Lung microvascular endothelial cell (primary cell): Measurements from ENCODE around the gene EMC10. TPM values are rescaled to one million over a fixed set of nuclear protein-coding genes. Genes with fewer than 3 reads are reported as not detected.

Source experiments
- total RNA-seq: library from RNA; depleted of rRNA; stranded (reverse); fragments of >200 nt; gene quantifications from 2 replicates; pipeline ENCODE4 v1.2.1, GENCODE V29; 2014

EMC10 gene
- total RNA-seq, 1 donor from 2014 or later = 46.0 TPM

Other genes with a start within 250 kb of the EMC10 start
- gene KCNC3, start 147.1 kb upstream of the EMC10 start, total RNA-seq = 0.22 and 0.40 TPM in 2 replicates
- gene NAPSA, start 110.9 kb upstream of the EMC10 start, total RNA-seq = under 0.01 TPM in 1 of 2 replicates, not detected in the other
- 35.5 and 66.7 TPM in 2 replicates for gene NR1H2, start 100.0 kb upstream of the EMC10 start, total RNA-seq
- 38.1 and 39.5 TPM in 2 replicates for gene POLD1, start 92.2 kb upstream of the EMC10 start, total RNA-seq
- gene SPIB, start 57.6 kb upstream of the EMC10 start, total RNA-seq = not detected in 2 replicates
- gene MYBPC2, start 43.6 kb upstream of the EMC10 start, total RNA-seq = not detected in 2 replicates
- gene GARIN5A, start 341 bp downstream of the EMC10 start, total RNA-seq = under 0.01 and 0.20 TPM in 2 replicates
- gene JOSD2, start 34.7 kb downstream of the EMC10 start, total RNA-seq = 20.5 and 21.0 TPM in 2 replicates
- gene ASPDH, start 37.4 kb downstream of the EMC10 start, total RNA-seq = not detected in 2 replicates
- under 0.01 TPM in 1 of 2 replicates, not detected in the other for gene LRRC4B, start 91.9 kb downstream of the EMC10 start, total RNA-seq
- under 0.01 TPM in 2 replicates for gene SYT3, start 163.4 kb downstream of the EMC10 start, total RNA-seq
- gene C19orf81, start 172.9 kb downstream of the EMC10 start, total RNA-seq = 0.65 TPM in 1 of 2 replicates, not detected in the other
- 0.22 TPM in 1 of 2 replicates, not detected in the other for gene SHANK1, start 243.3 kb downstream of the EMC10 start, total RNA-seq
- 0.40 and 2.6 TPM in 2 replicates for gene CLEC11A, start 246.9 kb downstream of the EMC10 start, total RNA-seq